H1 (cell line): ENCODE data around the gene IER5. TPM values are rescaled to one million over a fixed set of nuclear protein-coding genes. Genes with fewer than 3 reads are reported as not detected.
"Not testable (repeated sequence)": the region's sequence is repeated elsewhere in the genome, so short reads cannot be mapped to it uniquely, and the experiment has no call there.

Experiments used
- CTCF ChIA-PET: fragments of 300-600 bp; sonication (Branson Sonifier 250); formaldehyde crosslinking; loops from one replicate; lab custom pipeline; 2021; ENCODE audit not compliant: partially characterized antibody; lab: Charles Lee
- POLR2A ChIA-PET: fragments of 300-600 bp; sonication (Branson Sonifier 250); formaldehyde crosslinking; loops from one replicate; lab custom pipeline; 2021; ENCODE audit warnings: inconsistent platforms; ENCODE audit not compliant: partially characterized antibody; lab: Charles Lee
- DNase-seq, 2 experiments: peaks; one replicate each; pipeline versions ENCODE4 v3.0.0 to v3.0.0-alpha.2; 2010 to 2022; ENCODE audit warnings: low spot score in 2 of 2, low read depth in 1 of 2, mixed read lengths in 1 of 2
- FAIRE-seq: peaks from 2 replicates; lab custom pipeline; 2011; peaks lifted over from hg19 to GRCh38; lab: Jason Lieb, UNC
- H2AFZ ChIP-seq: 2 replicates; pipeline ENCODE4 v1.8.1; 2012; ENCODE audit warnings: low read length, inconsistent platforms
- H2AK5ac ChIP-seq: 2 replicates; pipeline ENCODE4 v1.6.1; 2013; ENCODE audit warnings: low read depth, low read length
- H2BK120ac ChIP-seq: replicated peaks from 2 replicates; pipeline ENCODE3; 2013; ENCODE audit warnings: low read depth, low read length, inconsistent platforms
- H2BK12ac ChIP-seq: 2 replicates; pipeline ENCODE4 v1.6.1; 2013; ENCODE audit warnings: low read depth, low read length
- H2BK15ac ChIP-seq: 2 replicates; pipeline ENCODE4 v1.6.1; 2013; ENCODE audit warnings: low read length
- H2BK20ac ChIP-seq: 2 replicates; pipeline ENCODE4 v1.6.1; 2013; ENCODE audit warnings: low read length
- H2BK5ac ChIP-seq: 2 replicates; pipeline ENCODE4 v1.6.1; 2013; ENCODE audit warnings: low read depth, low read length
- H3K14ac ChIP-seq: 2 replicates; pipeline ENCODE4 v1.6.1; 2013; ENCODE audit warnings: inconsistent platforms; ENCODE audit not compliant: insufficient read length
- H3K18ac ChIP-seq: 2 replicates; pipeline ENCODE4 v1.6.1; 2013; ENCODE audit warnings: low read length; ENCODE audit errors: extremely low read depth
- H3K23ac ChIP-seq: 2 replicates; pipeline ENCODE4 v1.6.1; 2013; ENCODE audit warnings: inconsistent platforms; ENCODE audit not compliant: insufficient read length
- H3K23me2 ChIP-seq: 2 replicates; pipeline ENCODE4 v1.6.1; 2013; ENCODE audit warnings: low read depth, low read length
- H3K27ac ChIP-seq: 2 replicates; pipeline ENCODE4 v1.6.1; 2011; ENCODE audit warnings: low read depth, low read length, inconsistent platforms
- H3K27me3 ChIP-seq, 4 experiments: replicated peaks in 1 of 4; 1 replicate in 1 of 4; 2 replicates in 3 of 4; pipeline versions ENCODE4 v1.6.1 to v1.8.1; 2011 to 2013; ENCODE audit warnings: low read length in 3 of 4, mild to moderate bottlenecking in 3 of 4, inconsistent platforms in 2 of 4, mixed read lengths in 2 of 4, moderate library complexity in 1 of 4; ENCODE audit not compliant: control insufficient read depth in 3 of 4, insufficient read depth in 3 of 4; ENCODE audit errors: extremely low read depth in 1 of 4
- H3K36me3 ChIP-seq, 4 experiments: 2 replicates each; pipeline versions ENCODE4 v1.6.1 to v1.8.1; 2011 to 2013; ENCODE audit warnings: mild to moderate bottlenecking in 4 of 4, low read length in 3 of 4, moderate library complexity in 2 of 4, control low read depth in 1 of 4, inconsistent platforms in 1 of 4; ENCODE audit not compliant: insufficient read depth in 4 of 4, control insufficient read depth in 2 of 4
- H3K4ac ChIP-seq: replicated peaks from 2 replicates; pipeline ENCODE3; 2013; ENCODE audit warnings: low read length, low read depth, mixed read lengths, inconsistent platforms; ENCODE audit not compliant: insufficient read length
- H3K4me1 ChIP-seq, 4 experiments: replicated peaks in 1 of 4; 1 replicate in 1 of 4; 2 replicates in 3 of 4; pipeline versions ENCODE4 v1.6.1 to v1.8.1; 2011 to 2013; ENCODE audit warnings: low read length in 3 of 4, inconsistent platforms in 2 of 4, mixed read lengths in 1 of 4; ENCODE audit not compliant: insufficient read depth in 4 of 4, control insufficient read depth in 3 of 4
- H3K4me2 ChIP-seq, 2 experiments: 2 replicates each; pipeline versions ENCODE4 v1.6.1 to v1.8.1; 2011 to 2013; ENCODE audit warnings: low read depth in 2 of 2, low read length in 2 of 2, control low read depth in 1 of 2, inconsistent platforms in 1 of 2, mild to moderate bottlenecking in 1 of 2; ENCODE audit not compliant: insufficient read depth in 1 of 2
- H3K4me3 ChIP-seq, 4 experiments: fragments of 200-600, 300-600 bp in 1 of 4; sonication (generic), shearing (Covaris generic), sonication (Bioruptor Twin) in 1 of 4; 2 replicates each; pipeline versions ENCODE4 v1.5.1 to v1.8.1; 2011 to 2016; ENCODE audit warnings: low read length in 4 of 4, low read depth in 3 of 4, control low read depth in 2 of 4, inconsistent platforms in 2 of 4, mild to moderate bottlenecking in 2 of 4, mixed read lengths in 1 of 4, moderate library complexity in 1 of 4; ENCODE audit not compliant: insufficient read depth in 2 of 4; ENCODE audit errors: extremely low read depth in 1 of 4
- H3K56ac ChIP-seq: replicated peaks from 2 replicates; pipeline ENCODE3; 2013; ENCODE audit warnings: low read depth, mild to moderate bottlenecking, mixed read lengths, low read length, inconsistent platforms; ENCODE audit not compliant: insufficient read length
- H3K79me1 ChIP-seq: 2 replicates; pipeline ENCODE4 v1.6.1; 2013; ENCODE audit warnings: low read depth, low read length, control low read depth
- H3K79me2 ChIP-seq, 2 experiments: 2 replicates each; pipeline versions ENCODE4 v1.6.1 to v1.8.1; 2012 to 2013; ENCODE audit warnings: low read length in 2 of 2, mild to moderate bottlenecking in 2 of 2, inconsistent platforms in 1 of 2; ENCODE audit not compliant: insufficient read depth in 2 of 2, control insufficient read depth in 1 of 2
- H3K9ac ChIP-seq, 4 experiments: replicated peaks in 1 of 4; 1 replicate in 1 of 4; 2 replicates in 3 of 4; pipeline versions ENCODE4 v1.6.1 to v1.8.1; 2011 to 2013; ENCODE audit warnings: low read depth in 3 of 4, low read length in 3 of 4, control low read depth in 2 of 4, mild to moderate bottlenecking in 2 of 4, moderate library complexity in 2 of 4, inconsistent platforms in 1 of 4; ENCODE audit errors: extremely low read depth in 1 of 4
- H3K9me3 ChIP-seq, 2 experiments: 2 replicates each; pipeline versions ENCODE4 v1.6.1 to v1.8.1; 2012 to 2013; ENCODE audit warnings: mild to moderate bottlenecking in 2 of 2, moderate library complexity in 2 of 2, control low read depth in 1 of 2, inconsistent platforms in 1 of 2, low read depth in 1 of 2, low read length in 1 of 2, mixed read lengths in 1 of 2; ENCODE audit not compliant: insufficient read depth in 2 of 2
- H4K20me1 ChIP-seq, 2 experiments: replicated peaks in 1 of 2; 2 replicates each; pipeline versions ENCODE3 to v1.8.1; 2011 to 2013; ENCODE audit warnings: inconsistent platforms in 2 of 2, low read length in 2 of 2, mild to moderate bottlenecking in 1 of 2; ENCODE audit not compliant: insufficient read depth in 2 of 2, control insufficient read depth in 1 of 2
- H4K5ac ChIP-seq: 2 replicates; pipeline ENCODE4 v1.6.1; 2013; ENCODE audit warnings: low read length, low read depth, mixed read lengths, inconsistent platforms; ENCODE audit not compliant: insufficient read length
- H4K8ac ChIP-seq: 2 replicates; pipeline ENCODE4 v1.8.0; 2013; ENCODE audit warnings: mild to moderate bottlenecking, moderate library complexity, low read length, inconsistent platforms; ENCODE audit not compliant: insufficient read depth; ENCODE audit errors: extremely low read depth
- H4K91ac ChIP-seq: replicated peaks from 2 replicates; pipeline ENCODE3; 2013; ENCODE audit warnings: low read length, mixed read lengths, inconsistent platforms; ENCODE audit not compliant: insufficient read length
- WGBS, 2 experiments: shearing (Covaris generic) in 1 of 2; methylation state at CpG; one replicate each; pipeline versions ENCODE4 v1.1.6 to v1.1.7; 2013 to 2015; ENCODE audit warnings: low lambda C conversion rate in 2 of 2, mixed read lengths in 2 of 2, inconsistent platforms in 1 of 2, low coverage in 1 of 2, missing lambda C conversion rate in 1 of 2; ENCODE audit not compliant: insufficient replicate concordance in 2 of 2, insufficient coverage in 1 of 2, insufficient read length in 1 of 2; ENCODE audit errors: extremely low coverage in 1 of 2, missing lambda C conversion rate in 1 of 2; 5-methylcytosine and 5-hydroxymethylcytosine counted together
- polyA plus RNA-seq, 7 experiments: library from polyadenylated mRNA; depleted of rRNA in 3 of 7; stranded (reverse) in 5 of 7; unstranded in 2 of 7; fragments of >200 nt in 5 of 7; fragments of 200-250 nt in 2 of 7; gene quantifications; 1 replicate in 5 of 7; 2 replicates in 1 of 7; 4 replicates in 1 of 7; pipeline versions ENCODE4 v1.2.1 to v1.2.3, GENCODE V29; 2011 to 2013; ENCODE audit warnings: missing spikeins in 2 of 7, mixed read lengths in 2 of 7
- total RNA-seq: library from RNA; stranded (reverse); fragmentation: NEBNext Ultra II Directional; extraction: Animal tissue kit (Norgen Biotek cat#: 25700); gene quantifications from 2 replicates; pipeline ENCODE4 v1.2.1, GENCODE V29; 2021

The IER5 gene
- total and polyA plus RNA-seq, 2 of the 8 experiments (the other 6 are each of a cell fraction or from before 2014, with no cell fraction given): 3.5 to 7.7 TPM

DNA sequence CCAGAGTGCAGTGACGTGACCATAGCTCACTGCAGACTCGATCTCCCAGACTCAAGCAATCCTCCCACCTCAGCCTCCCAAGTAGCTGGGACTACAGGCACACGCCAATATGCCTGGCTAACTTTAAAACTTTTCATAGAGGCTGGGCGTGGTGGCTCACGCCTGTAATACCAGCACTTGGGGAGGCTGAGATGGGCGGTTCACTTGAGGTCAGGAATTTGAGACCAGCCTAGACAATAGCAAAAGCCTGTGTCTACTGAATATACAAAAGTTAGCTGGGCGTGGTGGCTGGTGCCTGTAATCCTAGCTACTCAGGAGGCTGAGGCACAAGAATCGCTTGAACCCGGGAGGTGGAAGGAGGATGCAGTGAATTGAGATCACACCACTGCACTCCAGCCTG is 27.5 kb downstream of the IER5 start:
- H2AK5ac ChIP-seq, FAIRE-seq, H3K18ac ChIP-seq, H3K79me2 ChIP-seq, H2BK20ac ChIP-seq, H4K8ac ChIP-seq, H3K23ac ChIP-seq, DNase-seq, H2BK120ac ChIP-seq, H2BK15ac ChIP-seq, H4K5ac ChIP-seq, H2BK5ac ChIP-seq, H3K9me3 ChIP-seq, H3K79me1 ChIP-seq, H2AFZ ChIP-seq, H3K4me1 ChIP-seq, H3K14ac ChIP-seq, H4K91ac ChIP-seq, H3K27me3 ChIP-seq, H3K56ac ChIP-seq, H3K36me3 ChIP-seq, H3K27ac ChIP-seq, H2BK12ac ChIP-seq, H4K20me1 ChIP-seq, H3K4me2 ChIP-seq, H3K4me3 ChIP-seq, H3K23me2 ChIP-seq, H3K4ac ChIP-seq, H3K9ac ChIP-seq: not testable (repeated sequence)
- ChIA-PET POLR2A (interaction anchor here (1.2 to 2.8 kb wide), 2 partner anchors 10 to 26 kb away, joined by 3 to 15 read pairs; no protein-coding TSS in a partner anchor), CTCF (interaction anchor here (0.8 to 4.1 kb wide), 7 partner anchors 10 to 77 kb away, joined by 3 to 20 read pairs (median 4); no protein-coding TSS in a partner anchor)
- WGBS, 2 experiments: 84% methylated on average over 9 of the region's 9 CpGs; no CpG with 5 or more reads in 1 of the 2 experiments
